NCI-H82 treated with DMSO at 0.1 percent for 48 hours (cell line): ENCODE data around the gene FGF14.
A peak's percentile ranks its signal among the peaks of the same experiment; 100 is the strongest.

Experiments used
- DNase-seq: peaks from one replicate; lab custom pipeline; 2025; ENCODE audit not compliant: unreplicated experiment; lab: John Stamatoyannopoulos, UW

The FGF14 gene

GRCh38 chr13:101942535-101943157, 459.2 kb downstream of the FGF14 start:
- DNase-seq, result peak; percentile 74

GRCh38 chr13:101942038-101942437, 459.8 kb downstream of the FGF14 start:
- DNase-seq, result peak; percentile 76

GRCh38 chr13:101941095-101941783, 460.6 kb downstream of the FGF14 start:
- no peak for DNase-seq

- DNase-seq, result no peak
These were observed 462.5 kb downstream of the FGF14 start for GRCh38 chr13:101939370-101939769.

GRCh38 chr13:101935828-101936227, 466.0 kb downstream of the FGF14 start:
- no peak for DNase-seq

GRCh38 chr13:101931186-101931585, 470.7 kb downstream of the FGF14 start:
- DNase-seq, result no peak

GRCh38 chr13:101930331-101930730, 471.5 kb downstream of the FGF14 start:
- DNase-seq, result no peak

- DNase-seq, result peak; percentile 42
These were observed 476.1 kb downstream of the FGF14 start for GRCh38 chr13:101925731-101926130.

- peak; percentile 39 for DNase-seq
These were observed 482.2 kb downstream of the FGF14 start for GRCh38 chr13:101919541-101920181.

GRCh38 chr13:101917833-101918661, 483.8 kb downstream of the FGF14 start:
- peak; percentile 82 for DNase-seq

GRCh38 chr13:101917475-101917810, 484.4 kb downstream of the FGF14 start:
- no peak for DNase-seq

GRCh38 chr13:101916775-101917474, 484.9 kb downstream of the FGF14 start:
- no peak for DNase-seq

GRCh38 chr13:101916108-101916774, 485.6 kb downstream of the FGF14 start:
- no peak for DNase-seq

- DNase-seq, result no peak
These were observed 486.1 kb downstream of the FGF14 start for GRCh38 chr13:101915755-101916107.

GRCh38 chr13:101915331-101915730, 486.5 kb downstream of the FGF14 start:
- DNase-seq, result no peak

- no peak for DNase-seq
These were observed 490.1 kb downstream of the FGF14 start for GRCh38 chr13:101911752-101912151.

- no peak for DNase-seq
These were observed 498.0 kb downstream of the FGF14 start for GRCh38 chr13:101903890-101904289.

- DNase-seq, result no peak
These were observed 503.2 kb downstream of the FGF14 start for GRCh38 chr13:101898676-101899075.

- no peak for DNase-seq
These were observed 505.3 kb downstream of the FGF14 start for GRCh38 chr13:101896541-101896940.

- no peak for DNase-seq
These were observed 508.8 kb downstream of the FGF14 start for GRCh38 chr13:101893021-101893420.
